ENCODE results near the gene FSTL4. TPM values are rescaled to one million over a fixed set of nuclear protein-coding genes. Genes with fewer than 3 reads are reported as not detected.

FSTL4 gene
- total and polyA plus RNA-seq, 4 donors, result 0.02 to 0.18 TPM; not detected in 2

GRCh38 chr5:133287500-133287899 is 324.8 kb downstream of the FSTL4 start:
- Histone ChIP-seq H3K27ac (ENCODE audit: low read depth in 1 of 2, low read length in 2 of 2) (no peak overlapping the region), H3K27me3 (ENCODE audit: control insufficient read depth in 4 of 4, insufficient read depth in 4 of 4, low read length in 3 of 4) (no peaks in the 10 kb centered on the region), H3K4me1 (ENCODE audit: control insufficient read depth in 4 of 4, insufficient read depth in 4 of 4, low read length in 3 of 4) (peaks cover 0 to 8% (median 2%) of the 10 kb centered on the region in 4 donors), H3K36me3 (ENCODE audit: control insufficient read depth in 4 of 4, insufficient read depth in 3 of 4, low read depth in 1 of 4, low read length in 3 of 4) (no peaks in the 10 kb centered on the region), H3K4me3 (ENCODE audit: low read depth in 1 of 3, low read length in 3 of 3) (no peak overlapping the region), H3K9me3 (ENCODE audit: control insufficient read depth in 4 of 4, low read length in 3 of 4) (no peaks in the 10 kb centered on the region), H3K9ac (ENCODE audit: low read depth in 1 of 2, low read length in 2 of 2) (no peak overlapping the region)
- 67% methylated on average over 3 of the region's 3 CpGs for WGBS
- DNase-seq (ENCODE audit: low spot score), result no peak
- TF ChIP-seq, protein P1, sequence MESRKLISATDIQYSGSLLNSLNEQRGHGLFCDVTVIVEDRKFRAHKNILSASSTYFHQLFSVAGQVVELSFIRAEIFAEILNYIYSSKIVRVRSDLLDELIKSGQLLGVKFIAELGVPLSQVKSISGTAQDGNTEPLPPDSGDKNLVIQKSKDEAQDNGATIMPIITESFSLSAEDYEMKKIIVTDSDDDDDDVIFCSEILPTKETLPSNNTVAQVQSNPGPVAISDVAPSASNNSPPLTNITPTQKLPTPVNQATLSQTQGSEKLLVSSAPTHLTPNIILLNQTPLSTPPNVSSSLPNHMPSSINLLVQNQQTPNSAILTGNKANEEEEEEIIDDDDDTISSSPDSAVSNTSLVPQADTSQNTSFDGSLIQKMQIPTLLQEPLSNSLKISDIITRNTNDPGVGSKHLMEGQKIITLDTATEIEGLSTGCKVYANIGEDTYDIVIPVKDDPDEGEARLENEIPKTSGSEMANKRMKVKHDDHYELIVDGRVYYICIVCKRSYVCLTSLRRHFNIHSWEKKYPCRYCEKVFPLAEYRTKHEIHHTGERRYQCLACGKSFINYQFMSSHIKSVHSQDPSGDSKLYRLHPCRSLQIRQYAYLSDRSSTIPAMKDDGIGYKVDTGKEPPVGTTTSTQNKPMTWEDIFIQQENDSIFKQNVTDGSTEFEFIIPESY (IDR thresholded peaks at IDR 0.05), result no peak
- TF ChIP-seq RAD21 (IDR thresholded peaks at IDR 0.05) (peak; percentile 76 to 86), EGR1 (IDR thresholded peaks at IDR 0.05; ENCODE audit: low read depth in 2 of 2) (no peak), FOXA2 (IDR thresholded peaks at IDR 0.05) (no peak), SP1 (IDR thresholded peaks at IDR 0.05) (no peak), JUND (IDR thresholded peaks at IDR 0.05) (no peak), CTCF (IDR thresholded peaks at IDR 0.05; ENCODE audit: low read depth, low read length, missing input control) (peak; percentile 40), GABPA (IDR thresholded peaks at IDR 0.05 in 1 of 2, conservative IDR thresholded peaks at IDR 0.05 in 1 of 2) (no peak), RXRA (IDR thresholded peaks at IDR 0.05) (no peak)

DNA sequence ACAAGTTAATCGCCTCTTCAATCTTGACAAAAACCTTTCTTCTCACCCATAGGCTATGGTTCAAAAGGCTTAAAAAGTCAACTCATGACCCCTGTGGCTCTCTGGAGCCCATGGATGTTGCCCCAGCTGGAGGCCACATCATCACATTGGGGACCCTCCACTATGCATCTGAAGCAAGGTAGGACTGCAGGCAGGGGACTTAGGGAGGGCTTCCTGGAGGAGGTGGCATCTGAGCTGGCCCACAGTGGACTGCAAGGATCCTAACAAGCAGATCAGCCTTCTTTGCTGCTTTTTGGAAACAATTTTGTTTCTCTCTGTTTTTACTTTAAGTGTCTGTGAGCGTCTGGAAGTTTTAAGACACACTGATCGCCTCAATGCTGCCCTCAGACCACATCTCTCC is 325.9 kb downstream of the FSTL4 start:
- Histone ChIP-seq H3K4me1 (ENCODE audit: control insufficient read depth in 4 of 4, insufficient read depth in 4 of 4, low read length in 3 of 4) (peaks cover 0 to 8% (median 2%) of the 10 kb centered on the region in 4 donors), H3K27ac (ENCODE audit: low read depth in 1 of 2, low read length in 2 of 2) (no peak overlapping the region), H3K9me3 (ENCODE audit: control insufficient read depth in 4 of 4, low read length in 3 of 4) (no peaks in the 10 kb centered on the region), H3K9ac (ENCODE audit: low read depth in 1 of 2, low read length in 2 of 2) (no peak overlapping the region), H3K36me3 (ENCODE audit: control insufficient read depth in 4 of 4, insufficient read depth in 3 of 4, low read depth in 1 of 4, low read length in 3 of 4) (no peaks in the 10 kb centered on the region), H3K4me3 (ENCODE audit: low read depth in 1 of 3, low read length in 3 of 3) (no peak overlapping the region), H3K27me3 (ENCODE audit: control insufficient read depth in 4 of 4, insufficient read depth in 4 of 4, low read length in 3 of 4) (no peaks in the 10 kb centered on the region)
- TF ChIP-seq RXRA (IDR thresholded peaks at IDR 0.05), result no peak
- TF ChIP-seq CTCF (IDR thresholded peaks at IDR 0.05; ENCODE audit: low read depth, low read length, missing input control), result no peak
- TF ChIP-seq SP1 (IDR thresholded peaks at IDR 0.05), result no peak
- TF ChIP-seq RAD21 (IDR thresholded peaks at IDR 0.05), result no peak
- TF ChIP-seq NR2F2 (IDR thresholded peaks at IDR 0.05), result no peak
- TF ChIP-seq HNF4G (IDR thresholded peaks at IDR 0.05), result no peak
- TF ChIP-seq FOXA2 (IDR thresholded peaks at IDR 0.05), result no peak
- TF ChIP-seq HNF4A (conservative IDR thresholded peaks at IDR 0.05), result no peak
- no peak for TF ChIP-seq MAX (IDR thresholded peaks at IDR 0.05)
- no peak for TF ChIP-seq ATF3 (IDR thresholded peaks at IDR 0.05)
- no peak for TF ChIP-seq FOXA1 (IDR thresholded peaks at IDR 0.05)
- TF ChIP-seq GABPA (IDR thresholded peaks at IDR 0.05 in 1 of 2, conservative IDR thresholded peaks at IDR 0.05 in 1 of 2), result no peak
- no peak for TF ChIP-seq YY1 (IDR thresholded peaks at IDR 0.05)
- no peak for TF ChIP-seq REST (IDR thresholded peaks at IDR 0.05)
- no peak for TF ChIP-seq JUND (IDR thresholded peaks at IDR 0.05)
- no peak for TF ChIP-seq EGR1 (IDR thresholded peaks at IDR 0.05; ENCODE audit: low read depth in 2 of 2)
- TF ChIP-seq TAF1 (conservative IDR thresholded peaks at IDR 0.05), result no peak
- 98% methylated on average over 3 of the region's 3 CpGs for WGBS
- no peak for DNase-seq (ENCODE audit: low spot score)

Data from liver (tissue), 9 donors.